Smooth muscle cell (in vitro differentiated cells): ENCODE data around the gene OBI1. TPM values are rescaled to one million over a fixed set of nuclear protein-coding genes. Genes with fewer than 3 reads are reported as not detected.
"Not testable (repeated sequence)": the region's sequence is repeated elsewhere in the genome, so short reads cannot be mapped to it uniquely, and the experiment has no call there.

Experiments
- DNase-seq: peaks from one replicate; lab custom pipeline; 2025; ENCODE audit not compliant: unreplicated experiment; lab: John Stamatoyannopoulos, UW
- H2AFZ ChIP-seq: fragments of 200-600 bp; sonication (generic); 2 replicates; pipeline ENCODE4 v1.6.0; 2016; ENCODE audit warnings: antibody characterized with exemption, low read depth, mild to moderate bottlenecking
- H3F3A ChIP-seq: fragments of 200-600 bp; sonication (generic); 2 replicates; pipeline ENCODE4 v1.6.0; 2017; ENCODE audit warnings: antibody characterized with exemption, low read depth
- H3K27ac ChIP-seq: fragments of 200-600 bp; sonication (generic); 2 replicates; pipeline ENCODE4 v1.5.1; 2016; ENCODE audit warnings: low read depth, mild to moderate bottlenecking
- H3K27me3 ChIP-seq: fragments of 200-600 bp; sonication (generic); 2 replicates; pipeline ENCODE4 v1.6.1; 2016; ENCODE audit warnings: low read depth, mild to moderate bottlenecking
- H3K36me3 ChIP-seq: fragments of 200-600 bp; sonication (generic); 2 replicates; pipeline ENCODE4 v1.5.1; 2016; ENCODE audit warnings: low read depth
- H3K4me1 ChIP-seq: fragments of 200-600 bp; sonication (generic); 2 replicates; pipeline ENCODE4 v1.5.1; 2016; ENCODE audit warnings: low read depth
- H3K4me2 ChIP-seq: fragments of 200-600 bp; sonication (generic); 2 replicates; pipeline ENCODE4 v1.6.0; 2016; ENCODE audit warnings: mild to moderate bottlenecking
- H3K4me3 ChIP-seq: fragments of 200-600 bp; sonication (generic); 2 replicates; pipeline ENCODE4 v1.5.1; 2016; ENCODE audit warnings: mild to moderate bottlenecking
- H3K79me2 ChIP-seq: fragments of 200-600 bp; sonication (generic); 2 replicates; pipeline ENCODE4 v1.6.0; 2016; ENCODE audit warnings: low read depth, mild to moderate bottlenecking
- H3K9ac ChIP-seq: fragments of 200-600 bp; sonication (generic); 2 replicates; pipeline ENCODE4 v1.6.0; 2016; ENCODE audit warnings: low read depth
- H3K9me3 ChIP-seq: fragments of 200-600 bp; sonication (generic); replicated peaks from 2 replicates; pipeline ENCODE4 v1.5.1; 2016; ENCODE audit warnings: low read depth
- H4K20me1 ChIP-seq: fragments of 200-600 bp; sonication (generic); 2 replicates; pipeline ENCODE4 v1.6.0; 2016; ENCODE audit warnings: low read depth
- WGBS: methylation state at CpG from one replicate; pipeline ENCODE4 v1.1.7; 2016; ENCODE audit warnings: low lambda C conversion rate; 5-methylcytosine and 5-hydroxymethylcytosine counted together
- polyA plus RNA-seq: library from polyadenylated mRNA; unstranded; fragments of >200 nt; fragmentation: Nextera tagmentation; extraction: Ambion mirVana; gene quantifications from 2 replicates; pipeline ENCODE4 v1.2.1, GENCODE V29; 2016
- total RNA-seq: library from RNA; depleted of rRNA; stranded (reverse); fragments of >200 nt; gene quantifications from 2 replicates; pipeline ENCODE4 v1.2.3, GENCODE V29; 2014
- TF ChIP-seq, protein P1 (sequence below): fragments of 200-600 bp; sonication (generic); IDR thresholded peaks from 2 replicates; pipeline ENCODE4 v1.5.1; 2017; ENCODE audit warnings: borderline replicate concordance, mild to moderate bottlenecking, antibody characterized with exemption; ENCODE audit not compliant: insufficient read depth, poor library complexity, severe bottlenecking

Gene OBI1
- total and polyA plus RNA-seq, 2 experiments from 2014 or later, result 7.0 to 15.2 TPM

DNA sequence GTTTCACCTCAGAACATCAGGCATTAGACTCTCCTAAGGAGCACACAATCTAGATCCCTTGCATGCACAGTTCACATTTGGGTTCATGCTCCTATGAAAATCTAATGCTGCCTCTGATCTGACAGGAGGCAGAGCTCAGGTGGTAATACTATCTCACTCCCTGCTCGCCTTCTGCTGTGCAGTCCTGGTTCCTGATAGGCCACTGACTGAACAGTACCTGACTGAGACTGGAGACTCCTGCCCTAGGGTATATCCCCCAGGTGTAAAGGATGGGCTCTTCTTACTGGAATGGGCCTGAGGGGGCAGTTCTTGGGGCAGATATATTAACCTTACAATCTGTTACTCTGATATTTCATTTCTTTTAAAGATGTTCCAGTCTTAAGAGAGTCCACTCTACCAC lies 6.3 kb downstream of the OBI1 start:
- Histone ChIP-seq H3K4me1 (peaks cover 9% of the 10 kb centered on the region), H3K27me3 (no peaks in the 10 kb centered on the region), H3F3A (no peaks in the 10 kb centered on the region), H3K27ac (no peak overlapping the region), H2AFZ (no peak overlapping the region), H3K36me3 (no peaks in the 10 kb centered on the region), H3K79me2 (peaks cover 90% of the 10 kb centered on the region), H3K4me2 (no peak overlapping the region), H3K9ac (no peak overlapping the region), H3K9me3 (no peaks in the 10 kb centered on the region), H4K20me1 (peaks cover 95% of the 10 kb centered on the region), H3K4me3 (no peak overlapping the region)
- 92% methylated on average over 1 of the region's 1 CpG for WGBS
- TF ChIP-seq, protein P1, sequence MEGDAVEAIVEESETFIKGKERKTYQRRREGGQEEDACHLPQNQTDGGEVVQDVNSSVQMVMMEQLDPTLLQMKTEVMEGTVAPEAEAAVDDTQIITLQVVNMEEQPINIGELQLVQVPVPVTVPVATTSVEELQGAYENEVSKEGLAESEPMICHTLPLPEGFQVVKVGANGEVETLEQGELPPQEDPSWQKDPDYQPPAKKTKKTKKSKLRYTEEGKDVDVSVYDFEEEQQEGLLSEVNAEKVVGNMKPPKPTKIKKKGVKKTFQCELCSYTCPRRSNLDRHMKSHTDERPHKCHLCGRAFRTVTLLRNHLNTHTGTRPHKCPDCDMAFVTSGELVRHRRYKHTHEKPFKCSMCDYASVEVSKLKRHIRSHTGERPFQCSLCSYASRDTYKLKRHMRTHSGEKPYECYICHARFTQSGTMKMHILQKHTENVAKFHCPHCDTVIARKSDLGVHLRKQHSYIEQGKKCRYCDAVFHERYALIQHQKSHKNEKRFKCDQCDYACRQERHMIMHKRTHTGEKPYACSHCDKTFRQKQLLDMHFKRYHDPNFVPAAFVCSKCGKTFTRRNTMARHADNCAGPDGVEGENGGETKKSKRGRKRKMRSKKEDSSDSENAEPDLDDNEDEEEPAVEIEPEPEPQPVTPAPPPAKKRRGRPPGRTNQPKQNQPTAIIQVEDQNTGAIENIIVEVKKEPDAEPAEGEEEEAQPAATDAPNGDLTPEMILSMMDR, result no peak
- no peak for DNase-seq

DNA sequence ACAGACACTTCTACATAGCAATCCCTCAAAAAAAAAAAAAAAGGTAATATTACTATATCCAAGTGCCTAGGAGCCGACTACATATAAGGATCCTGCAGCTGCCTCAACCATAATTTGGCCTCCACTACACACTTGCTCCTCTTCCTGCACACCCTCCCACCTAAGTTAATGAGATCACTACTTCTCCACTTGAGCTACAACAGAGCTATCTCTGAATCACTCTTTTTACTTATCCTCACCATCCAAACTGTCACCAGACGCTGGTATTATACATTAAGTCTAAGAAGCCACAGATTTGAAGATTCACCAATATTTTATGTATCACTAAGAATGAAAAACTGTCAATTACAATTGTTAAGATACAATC lies 8.3 kb downstream of the OBI1 start:
- Histone ChIP-seq H4K20me1 (peaks cover 99% of the 10 kb centered on the region), H3K27me3 (no peaks in the 10 kb centered on the region), H3K9ac (no peak overlapping the region), H3K4me1 (peaks cover 8% of the 10 kb centered on the region), H3K4me3 (no peak overlapping the region), H3K9me3 (no peaks in the 10 kb centered on the region), H3F3A (no peaks in the 10 kb centered on the region), H3K27ac (no peak overlapping the region), H3K79me2 (peaks cover 87% of the 10 kb centered on the region), H3K4me2 (no peak overlapping the region), H2AFZ (no peak overlapping the region), H3K36me3 (no peaks in the 10 kb centered on the region)
- TF ChIP-seq, protein P1, result no peak
- DNase-seq, result no peak
- 96% methylated on average over 2 of the region's 2 CpGs for WGBS

DNA sequence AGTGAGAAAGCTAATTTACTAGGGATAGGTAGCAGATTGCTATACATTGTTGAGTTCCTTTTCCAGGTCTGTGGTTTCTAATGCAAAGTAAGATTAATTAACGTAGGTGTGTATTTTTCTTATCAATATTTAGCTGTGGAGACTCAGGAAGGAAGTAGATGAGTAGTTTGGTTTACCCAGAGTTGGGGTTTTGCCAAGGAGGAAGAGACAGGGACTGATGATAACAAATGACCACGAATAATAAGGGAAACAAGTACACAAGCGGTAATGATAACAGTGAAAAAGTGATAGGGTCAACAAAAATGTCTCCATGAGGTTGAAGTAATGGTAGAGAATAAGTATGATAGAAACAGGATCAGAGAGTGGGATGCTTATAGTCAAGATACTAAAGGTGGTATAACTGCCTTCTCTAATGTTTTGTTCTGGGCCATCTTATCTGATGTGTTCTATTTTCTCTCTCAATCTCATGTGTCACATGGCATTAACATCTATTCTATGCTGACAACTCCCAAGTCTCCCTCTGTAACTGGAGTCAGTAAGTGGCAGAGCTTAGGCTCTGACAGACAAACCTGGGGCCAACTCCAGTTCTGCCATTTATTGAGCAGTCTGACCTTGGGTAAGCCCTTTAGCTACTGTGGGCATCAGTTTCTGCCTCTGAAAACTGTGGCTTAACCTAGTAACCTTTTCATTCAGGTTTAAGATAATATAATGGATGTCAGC lies 8.8 kb downstream of the OBI1 start:
- no peak for DNase-seq
- Histone ChIP-seq H3K9ac (no peak overlapping the region), H3K36me3 (no peaks in the 10 kb centered on the region), H4K20me1 (peaks cover 99% of the 10 kb centered on the region), H3K4me3 (no peak overlapping the region), H3K9me3 (no peaks in the 10 kb centered on the region), H3K27me3 (no peaks in the 10 kb centered on the region), H3K27ac (no peak overlapping the region), H3K4me2 (no peak overlapping the region), H3K79me2 (peaks cover 87% of the 10 kb centered on the region), H3F3A (no peaks in the 10 kb centered on the region), H3K4me1 (peaks cover 8% of the 10 kb centered on the region), H2AFZ (no peak overlapping the region)
- 90% methylated on average over 3 of the region's 3 CpGs for WGBS
- TF ChIP-seq, protein P1, result no peak

DNA sequence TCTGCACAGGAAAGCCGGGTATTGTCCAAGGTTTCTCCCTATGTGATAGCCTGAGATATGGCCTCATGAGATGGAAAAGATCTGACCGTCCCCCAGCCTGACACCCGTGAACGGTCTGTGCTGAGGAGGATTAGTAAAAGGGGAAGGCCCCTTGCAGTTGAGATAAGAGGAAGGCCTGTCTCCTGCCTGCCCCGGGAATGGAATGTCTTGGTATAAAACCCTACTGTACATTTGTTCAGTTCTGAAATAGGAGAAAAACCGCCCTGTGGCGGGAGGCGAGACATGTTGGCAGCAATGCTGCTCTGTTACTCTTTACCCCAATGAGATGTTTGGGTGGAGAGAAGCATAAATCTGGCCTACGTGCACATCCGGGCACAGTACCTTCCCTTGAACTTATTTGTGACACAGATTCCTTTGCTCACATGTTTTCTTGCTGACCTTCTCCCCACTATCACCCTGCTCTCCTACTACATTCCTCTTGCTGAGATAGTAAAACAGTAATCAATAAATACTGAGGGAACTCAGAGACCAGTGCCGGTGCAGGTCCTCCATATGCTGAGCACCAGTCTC lies 11.8 kb downstream of the OBI1 start:
- H3K27ac ChIP-seq, H2AFZ ChIP-seq, H3K9ac ChIP-seq, H3F3A ChIP-seq, H3K36me3 ChIP-seq, H3K27me3 ChIP-seq, H3K4me3 ChIP-seq, H3K9me3 ChIP-seq, H3K4me1 ChIP-seq: not testable (repeated sequence)
- H4K20me1 ChIP-seq, result peaks cover 92% of the 10 kb centered on the region
- peak overlapping the region; percentile 71 for H3K4me2 ChIP-seq
- peak; percentile 2 for DNase-seq
- 27% methylated on average over 11 of the region's 11 CpGs for WGBS
- peaks cover 79% of the 10 kb centered on the region for H3K79me2 ChIP-seq
